ELR (cell line): Measurements from ENCODE around the gene MAB21L2.

Experiments used
- DNase-seq: peaks from one replicate; pipeline ENCODE4 v3.0.0-alpha.2; 2015; ENCODE audit warnings: low read depth

MAB21L2 gene

GRCh38 chr4:150577796-150578195 is 4.2 kb upstream of the MAB21L2 start:
- DNase-seq = no peak

GRCh38 chr4:150578745-150579501 is 3.0 kb upstream of the MAB21L2 start:
- DNase-seq = no peak

- no peak for DNase-seq
Measured at GRCh38 chr4:150579551-150580234, 2.3 kb upstream of the MAB21L2 start.

GRCh38 chr4:150580306-150580705 is 1.6 kb upstream of the MAB21L2 start:
- no peak for DNase-seq

GRCh38 chr4:150581056-150581605 is 820 bp upstream of the MAB21L2 start:
- no peak for DNase-seq

GRCh38 chr4:150581641-150582051 is 305 bp upstream of the MAB21L2 start:
- no peak for DNase-seq

- DNase-seq = no peak
Measured at GRCh38 chr4:150582873-150583286, 929 bp downstream of the MAB21L2 start.

- no peak for DNase-seq
Measured at GRCh38 chr4:150583287-150584110, 1.5 kb downstream of the MAB21L2 start.

GRCh38 chr4:150584111-150584915 is 2.4 kb downstream of the MAB21L2 start:
- no peak for DNase-seq

- no peak for DNase-seq
Measured at GRCh38 chr4:150585611-150586010, 3.7 kb downstream of the MAB21L2 start.

GRCh38 chr4:150586162-150586810 is 4.3 kb downstream of the MAB21L2 start:
- no peak for DNase-seq

- no peak for DNase-seq
Measured at GRCh38 chr4:150588316-150588715, 6.4 kb downstream of the MAB21L2 start.

- no peak for DNase-seq
Measured at GRCh38 chr4:150589157-150589556, 7.2 kb downstream of the MAB21L2 start.

GRCh38 chr4:150590631-150591030 is 8.7 kb downstream of the MAB21L2 start:
- no peak for DNase-seq

GRCh38 chr4:150591406-150591805 is 9.5 kb downstream of the MAB21L2 start:
- no peak for DNase-seq

- no peak for DNase-seq
Measured at GRCh38 chr4:150591904-150592303, 10.0 kb downstream of the MAB21L2 start.

GRCh38 chr4:150593996-150594395 is 12.0 kb downstream of the MAB21L2 start:
- peak; percentile 27 for DNase-seq

- no peak for DNase-seq
Measured at GRCh38 chr4:150598909-150599308, 17.0 kb downstream of the MAB21L2 start.

GRCh38 chr4:150599547-150599946 is 17.6 kb downstream of the MAB21L2 start:
- no peak for DNase-seq

- DNase-seq = no peak
Measured at GRCh38 chr4:150600812-150601445, 19.0 kb downstream of the MAB21L2 start.

GRCh38 chr4:150609131-150609530 is 27.2 kb downstream of the MAB21L2 start:
- peak; percentile 12 for DNase-seq
